Superior temporal gyrus (tissue), 1 donor: ENCODE results near the gene CNTFR.

Source experiments
- DNase-seq: peaks from one replicate; pipeline ENCODE4 v3.0.0-alpha.2; 2016; ENCODE audit errors: extremely low spot score

Gene CNTFR

GRCh38 chr9:34507556-34507955, 82.0 kb downstream of the CNTFR start:
- no peak for DNase-seq

DNA sequence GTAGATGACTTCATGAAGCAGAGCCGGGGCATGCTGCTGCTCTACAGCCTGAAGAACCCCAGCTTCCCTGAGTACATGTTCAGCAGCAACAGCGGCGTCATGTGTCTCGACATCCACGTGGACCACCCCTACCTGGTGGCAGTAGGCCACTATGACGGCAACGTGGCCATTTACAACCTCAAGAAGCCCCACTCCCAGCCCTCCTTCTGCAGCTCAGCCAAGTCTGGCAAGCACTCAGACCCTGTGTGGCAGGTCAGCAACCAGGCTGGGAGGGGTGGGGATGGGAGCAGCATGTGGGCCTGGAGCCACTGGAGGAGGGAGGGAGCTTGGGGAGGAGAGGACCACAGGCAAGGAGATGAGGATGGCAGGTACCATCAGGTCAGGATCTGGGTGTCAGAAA, 82.9 kb downstream of the CNTFR start:
- no peak for DNase-seq

- no peak for DNase-seq
Observed at GRCh38 chr9:34505370-34506120, 84.0 kb downstream of the CNTFR start.

DNA sequence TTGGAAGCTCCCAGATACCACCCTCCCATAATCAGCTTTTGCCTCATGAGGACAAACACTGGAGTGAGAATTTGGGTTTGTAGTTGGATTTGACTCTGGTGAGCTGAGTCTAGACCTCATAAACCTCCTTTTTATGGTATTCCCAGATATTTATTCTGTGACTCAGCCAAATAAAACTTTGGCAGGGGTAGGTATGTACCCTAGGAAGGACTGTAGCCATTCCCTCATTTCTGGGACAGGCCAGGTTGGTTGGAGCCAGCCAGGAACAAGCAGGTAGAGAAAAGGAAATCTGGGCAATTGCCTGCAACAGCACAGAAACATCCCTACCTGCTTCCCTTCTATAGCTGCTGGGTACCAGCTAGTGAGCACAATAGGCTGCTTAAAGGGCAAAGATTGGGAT, 86.1 kb downstream of the CNTFR start:
- DNase-seq = no peak

- DNase-seq = peak; percentile 48
Observed at GRCh38 chr9:34502891-34503290, 86.6 kb downstream of the CNTFR start.

- no peak for DNase-seq
Observed at GRCh38 chr9:34502471-34502870, 87.1 kb downstream of the CNTFR start.

GRCh38 chr9:34501889-34502425, 87.6 kb downstream of the CNTFR start:
- DNase-seq = peak; percentile 99
